ENCODE data around the gene STK33.

Gene STK33

DNA sequence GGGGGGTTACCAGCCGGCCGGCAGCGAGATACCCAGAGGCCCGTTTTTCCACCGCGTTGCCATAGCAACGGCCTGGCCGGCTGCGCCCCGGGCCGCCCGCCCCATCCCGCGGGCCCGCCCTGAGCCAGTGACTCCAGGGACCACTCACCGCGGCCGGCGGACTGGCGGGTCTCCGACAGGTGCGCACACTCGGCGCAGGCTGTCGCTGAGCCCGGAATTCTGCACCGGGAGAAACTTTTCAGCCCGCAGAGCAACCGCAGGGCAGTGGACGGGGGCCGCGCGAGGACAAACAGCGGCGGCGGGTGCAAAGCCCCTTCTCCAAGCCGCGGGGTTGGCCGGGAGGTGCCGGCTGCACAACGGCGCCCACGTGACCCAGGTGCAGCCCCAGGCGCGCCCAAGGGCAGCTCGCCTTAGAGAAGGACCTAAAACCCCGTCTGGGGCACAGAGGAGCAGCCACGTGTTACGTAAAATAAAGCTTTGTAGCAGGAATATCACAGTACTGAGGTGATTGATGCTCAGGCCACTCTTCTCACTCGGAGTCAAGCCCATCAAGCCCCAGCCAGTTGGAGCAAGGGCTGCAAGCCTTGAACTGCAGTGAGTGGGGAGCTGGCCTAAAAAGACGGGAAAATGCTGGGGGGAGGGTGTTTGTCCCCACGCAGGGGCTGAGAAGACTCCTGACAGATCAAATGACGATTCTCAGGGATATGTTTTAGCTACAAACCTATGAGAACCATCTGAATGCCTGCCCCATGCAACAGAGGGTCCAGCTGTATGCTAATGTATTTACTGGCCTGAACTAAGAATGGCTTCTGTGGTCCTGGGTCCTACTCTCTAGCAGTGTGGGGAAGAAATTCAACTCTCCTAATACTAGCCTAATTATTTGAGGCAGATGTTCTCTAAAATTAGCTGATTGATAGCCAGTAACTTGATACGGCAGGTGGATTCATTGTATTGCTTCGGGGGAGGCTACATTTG, at the start of gene STK33:
STK33 (minus strand) TSS at position 294 of the 975 bp plus-strand sequence. CDS start 119,323 bp downstream, outside the sequence.
- peak; percentile 68 for DNase-seq

- DNase-seq = no peak
Observed at GRCh38 chr11:8642196-8642841, 48.3 kb upstream of the STK33 start.

DNA sequence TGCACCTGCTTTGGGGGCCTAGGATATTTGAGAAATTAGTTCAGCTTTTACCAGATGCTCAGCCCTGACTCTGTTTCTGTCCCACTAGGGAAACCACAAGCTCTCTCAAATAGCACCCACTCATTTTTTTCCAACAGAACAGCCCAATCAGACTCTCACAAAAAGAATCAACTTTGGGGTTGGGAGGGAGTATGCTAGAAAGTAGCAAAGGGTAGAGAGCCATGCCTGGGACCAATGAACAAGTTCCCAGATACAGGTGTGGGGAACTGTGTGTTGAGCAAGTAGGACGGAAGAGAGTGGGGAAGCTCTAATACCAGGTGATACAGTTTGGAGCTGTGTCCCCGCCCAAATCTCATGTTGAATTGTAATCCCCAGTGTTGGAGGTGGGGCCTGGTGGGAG, 47.3 kb upstream of the STK33 start:
- no peak for DNase-seq

GRCh38 chr11:8640267-8640906, 46.4 kb upstream of the STK33 start:
- DNase-seq = no peak

GRCh38 chr11:8639655-8640054, 45.6 kb upstream of the STK33 start:
- DNase-seq = no peak

DNA sequence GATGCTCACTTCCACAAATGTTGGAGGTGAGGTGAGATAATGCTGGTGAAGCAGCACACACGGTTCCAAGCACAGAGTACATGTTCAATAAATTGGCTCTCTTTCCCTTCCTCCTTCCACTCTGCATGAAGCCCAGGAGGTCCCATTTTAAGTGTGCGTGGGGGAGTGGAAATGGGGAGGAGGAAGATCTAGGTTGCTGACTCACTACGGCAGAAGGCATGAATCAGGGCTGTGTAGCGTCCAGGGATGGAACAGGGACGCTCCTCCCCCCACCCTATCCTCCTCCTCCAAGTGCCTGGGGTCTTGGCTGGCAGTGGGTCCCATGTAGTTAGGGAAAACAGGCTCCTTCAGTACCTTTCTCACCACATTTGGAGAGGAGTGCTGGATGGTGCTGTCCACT, 44.3 kb upstream of the STK33 start:
- no peak for DNase-seq

- DNase-seq = no peak
Observed at GRCh38 chr11:8636127-8636526, 42.1 kb upstream of the STK33 start.

DNA sequence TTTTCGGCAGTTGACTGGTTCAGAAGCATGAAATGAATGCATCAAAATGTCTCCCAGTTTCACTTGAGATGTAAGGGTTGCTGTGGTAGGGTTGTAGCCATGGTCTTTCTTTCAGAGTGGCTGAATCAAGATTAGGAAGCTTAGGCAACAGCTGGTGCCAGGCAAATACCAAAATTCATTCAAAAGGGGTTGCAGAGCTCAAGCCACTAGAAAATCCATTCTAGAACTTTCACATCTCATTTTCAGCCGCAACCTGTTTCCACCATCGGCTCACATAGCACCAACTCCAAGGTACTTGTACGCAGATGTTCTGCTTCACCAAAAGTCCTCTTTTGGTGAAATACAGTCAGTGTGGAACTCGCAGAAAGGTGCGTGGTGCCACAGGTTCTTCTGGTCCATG, 40.5 kb upstream of the STK33 start:
- no peak for DNase-seq

DNA sequence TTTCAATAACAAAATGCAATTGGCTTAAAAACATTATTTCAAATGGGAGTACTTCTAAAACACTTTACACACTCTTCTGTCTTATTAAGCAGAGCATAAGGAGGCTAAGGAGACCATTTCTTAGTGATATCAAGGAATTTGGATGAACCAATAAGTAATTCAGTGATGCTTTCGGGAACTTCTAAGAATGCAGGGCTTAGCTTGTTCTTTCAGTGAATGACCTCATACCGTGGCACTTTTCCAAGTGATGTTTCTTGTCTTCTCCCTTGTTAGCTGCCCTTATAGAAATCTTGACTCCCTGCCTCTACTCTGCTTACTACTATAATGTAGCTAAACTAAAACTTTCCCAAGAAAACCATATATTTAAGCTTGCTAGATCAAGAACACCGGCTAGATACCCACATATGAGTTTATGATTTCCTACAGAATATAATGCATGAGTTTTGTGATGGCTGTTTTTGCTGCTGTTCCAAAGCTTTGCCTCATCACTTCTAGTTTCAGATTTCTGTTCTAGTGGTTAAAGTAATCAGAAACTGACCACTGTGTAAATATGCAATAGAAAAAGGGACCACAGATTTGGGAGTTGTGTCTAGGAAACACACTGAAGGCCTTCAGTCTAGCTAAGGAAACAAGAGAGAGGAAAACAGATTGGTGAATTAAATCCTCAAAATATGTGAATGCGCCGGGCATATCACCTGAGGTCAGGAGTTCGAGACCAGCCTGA, 37.5 kb upstream of the STK33 start:
- DNase-seq = no peak

GRCh38 chr11:8624698-8625097, 30.7 kb upstream of the STK33 start:
- DNase-seq = no peak

- DNase-seq = no peak
Observed at GRCh38 chr11:8621147-8621546, 27.1 kb upstream of the STK33 start.

GRCh38 chr11:8617063-8617462, 23.0 kb upstream of the STK33 start:
- no peak for DNase-seq

DNA sequence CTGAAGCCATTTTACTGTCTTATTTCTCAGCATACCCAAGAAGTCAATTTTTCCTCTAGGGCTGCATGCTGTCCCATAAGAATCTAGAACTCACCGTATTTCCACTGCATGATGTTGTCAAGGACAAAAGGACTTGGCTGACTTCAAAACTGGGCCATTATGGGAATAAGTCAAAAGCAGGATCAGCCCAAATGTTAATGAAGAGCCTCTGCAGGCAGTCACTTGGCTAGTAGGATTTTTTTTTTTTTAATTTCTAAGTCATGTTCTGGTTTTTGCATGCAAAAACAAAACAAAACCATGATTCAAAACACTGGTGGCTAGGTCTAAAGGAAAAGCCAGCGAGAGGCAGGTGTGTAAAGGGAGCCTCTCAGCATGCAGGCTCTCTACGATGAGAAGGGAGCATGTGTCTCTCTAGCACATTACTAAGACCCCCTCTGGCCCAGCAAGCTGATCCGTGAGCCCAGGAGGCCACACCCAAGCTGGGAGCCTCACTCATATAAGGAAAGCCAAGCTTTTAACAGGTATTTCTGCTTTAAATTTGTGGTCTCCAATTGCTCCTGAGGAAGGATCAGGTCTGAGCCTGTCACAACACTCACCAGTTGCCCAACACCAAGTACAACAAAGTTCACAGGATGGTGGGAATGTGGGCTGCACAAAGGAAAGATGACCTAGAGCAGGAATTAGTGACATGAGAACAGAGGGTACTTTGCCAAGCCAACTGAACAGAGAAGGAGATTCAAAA, 21.4 kb upstream of the STK33 start:
- DNase-seq = no peak

- no peak for DNase-seq
Observed at GRCh38 chr11:8614497-8614896, 20.5 kb upstream of the STK33 start.

- DNase-seq = no peak
Observed at GRCh38 chr11:8613036-8613435, 19.0 kb upstream of the STK33 start.

DNA sequence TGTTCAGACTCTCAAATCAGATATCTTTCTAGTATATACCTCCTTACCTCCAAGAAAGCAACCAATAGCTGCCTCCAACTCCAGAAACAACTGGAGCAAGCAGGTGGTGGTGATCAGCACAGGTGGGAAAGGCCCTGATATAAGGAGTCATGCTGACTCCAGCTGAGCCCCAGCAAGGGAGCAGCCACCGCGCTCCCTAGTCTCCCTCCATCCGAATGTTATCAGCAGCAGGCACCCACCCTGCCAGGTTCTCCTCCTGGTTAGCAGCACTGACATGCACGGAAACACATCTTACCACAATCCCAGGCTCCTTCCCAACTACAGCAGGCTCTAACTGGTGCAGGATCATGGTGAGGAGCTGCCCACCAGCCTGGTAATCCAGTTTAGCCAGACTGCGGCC, 18.5 kb upstream of the STK33 start:
- no peak for DNase-seq

GRCh38 chr11:8610532-8611116, 16.6 kb upstream of the STK33 start:
- peak; percentile 34 for DNase-seq

DNA sequence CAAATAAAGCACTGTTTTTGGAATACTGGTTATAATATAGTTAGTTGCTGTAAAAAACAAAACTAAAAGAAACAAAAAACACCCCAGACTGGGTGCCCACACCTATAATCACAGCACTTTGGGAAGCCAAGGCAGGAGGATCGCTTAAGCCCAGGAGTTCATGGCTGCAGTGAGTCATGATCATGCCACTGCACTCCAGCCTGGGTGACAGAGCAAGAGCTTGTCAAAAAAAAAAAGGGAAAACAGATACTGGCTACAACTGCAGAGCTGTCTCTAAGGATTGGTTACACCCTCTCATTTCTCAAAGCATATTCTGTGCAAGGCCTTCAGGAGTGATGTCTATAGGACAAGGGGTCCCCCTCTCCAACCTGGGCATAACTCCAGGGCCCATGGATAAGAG, 14.6 kb upstream of the STK33 start:
- DNase-seq = no peak

DNA sequence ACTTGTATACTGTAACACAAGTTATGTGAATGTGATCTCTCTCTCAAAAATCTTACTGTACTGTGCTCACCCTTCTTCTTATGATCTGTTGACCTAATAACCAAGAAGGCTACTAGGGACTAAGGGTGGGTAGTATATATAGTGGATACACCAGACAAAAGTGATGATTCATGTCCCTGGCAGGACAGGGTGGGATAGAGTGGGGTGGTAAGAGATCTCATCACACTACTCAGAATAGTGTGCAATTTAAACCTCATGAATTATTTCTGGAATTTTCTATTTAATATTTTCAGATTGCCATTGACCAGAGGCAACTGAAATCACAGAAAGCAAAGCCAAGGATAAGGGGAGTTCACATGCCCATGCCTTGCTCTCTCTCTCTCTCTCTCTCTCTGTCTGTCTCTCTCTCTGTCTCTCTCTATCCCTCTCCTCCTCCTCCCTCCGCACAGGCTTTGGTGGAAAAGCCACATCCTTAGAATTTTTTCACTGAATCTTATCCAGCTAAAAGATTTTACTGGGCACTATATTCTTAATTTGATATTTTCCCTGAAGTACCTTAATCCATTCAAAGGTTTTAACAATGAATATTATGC, 12.0 kb upstream of the STK33 start:
- no peak for DNase-seq

- DNase-seq = peak; percentile 66
Observed at GRCh38 chr11:8604078-8604723, 10.2 kb upstream of the STK33 start.

DNA sequence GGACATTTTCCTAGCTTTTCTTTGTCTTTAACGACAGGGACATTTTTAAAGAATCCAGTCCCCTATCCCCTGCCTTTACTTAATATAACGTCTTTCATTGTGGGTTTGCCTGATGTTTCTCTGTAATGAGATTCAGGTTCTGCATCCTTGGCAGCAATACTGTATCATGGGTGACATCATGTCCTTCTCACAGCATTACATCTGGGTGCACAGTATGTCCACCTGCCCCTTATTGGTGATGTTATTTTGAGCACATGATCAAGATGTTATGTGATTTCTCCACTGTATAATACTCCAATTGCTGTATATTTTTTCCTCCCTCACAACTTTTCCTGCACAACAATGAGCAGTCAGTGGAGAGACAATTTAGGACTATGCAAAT, 9.7 kb upstream of the STK33 start:
- DNase-seq = no peak

Measured in activated CD4-positive, alpha-beta T cell treated with anti-CD3 and anti-CD28 coated beads for 48 hours (primary cell).